Body of pancreas (tissue), 4 donors: ENCODE results near the gene PRPSAP1.
A peak's percentile ranks its signal among the peaks of the same experiment; 100 is the strongest.

Experiments
- POLR2A ChIP-seq, 3 donors: fragments of 450-650 bp; IDR thresholded peaks; one replicate each; pipeline ENCODE4 v1.6.1; 2016; ENCODE audit warnings: antibody characterized with exemption in 3 of 3, mild to moderate bottlenecking in 2 of 3
- TF ChIP-seq, protein P1 (sequence below), 7 experiments: fragments of 450-650 bp in 4 of 7; fragments of 200-600 bp in 3 of 7; sonication (generic) in 3 of 7; IDR thresholded peaks; one replicate each; pipeline ENCODE4 v1.5.1; 2016 to 2019; ENCODE audit warnings: antibody characterized with exemption in 7 of 7

GRCh38 chr17:76384222-76384986, 30.7 kb upstream of the PRPSAP1 start, which contains the start of gene SPHK1:
- TF ChIP-seq, protein P1, sequence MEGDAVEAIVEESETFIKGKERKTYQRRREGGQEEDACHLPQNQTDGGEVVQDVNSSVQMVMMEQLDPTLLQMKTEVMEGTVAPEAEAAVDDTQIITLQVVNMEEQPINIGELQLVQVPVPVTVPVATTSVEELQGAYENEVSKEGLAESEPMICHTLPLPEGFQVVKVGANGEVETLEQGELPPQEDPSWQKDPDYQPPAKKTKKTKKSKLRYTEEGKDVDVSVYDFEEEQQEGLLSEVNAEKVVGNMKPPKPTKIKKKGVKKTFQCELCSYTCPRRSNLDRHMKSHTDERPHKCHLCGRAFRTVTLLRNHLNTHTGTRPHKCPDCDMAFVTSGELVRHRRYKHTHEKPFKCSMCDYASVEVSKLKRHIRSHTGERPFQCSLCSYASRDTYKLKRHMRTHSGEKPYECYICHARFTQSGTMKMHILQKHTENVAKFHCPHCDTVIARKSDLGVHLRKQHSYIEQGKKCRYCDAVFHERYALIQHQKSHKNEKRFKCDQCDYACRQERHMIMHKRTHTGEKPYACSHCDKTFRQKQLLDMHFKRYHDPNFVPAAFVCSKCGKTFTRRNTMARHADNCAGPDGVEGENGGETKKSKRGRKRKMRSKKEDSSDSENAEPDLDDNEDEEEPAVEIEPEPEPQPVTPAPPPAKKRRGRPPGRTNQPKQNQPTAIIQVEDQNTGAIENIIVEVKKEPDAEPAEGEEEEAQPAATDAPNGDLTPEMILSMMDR (IDR thresholded peaks at IDR 0.05): no peak
- peak; percentile 7 to 65 (median 42) for TF ChIP-seq POLR2A (IDR thresholded peaks at IDR 0.05)
